HCEC 1CT (cell line): Measurements from ENCODE around the gene IQSEC1.

Source experiments
- DNase-seq: peaks from one replicate; pipeline ENCODE4 v3.0.0-alpha.2; 2017

The IQSEC1 gene

DNA sequence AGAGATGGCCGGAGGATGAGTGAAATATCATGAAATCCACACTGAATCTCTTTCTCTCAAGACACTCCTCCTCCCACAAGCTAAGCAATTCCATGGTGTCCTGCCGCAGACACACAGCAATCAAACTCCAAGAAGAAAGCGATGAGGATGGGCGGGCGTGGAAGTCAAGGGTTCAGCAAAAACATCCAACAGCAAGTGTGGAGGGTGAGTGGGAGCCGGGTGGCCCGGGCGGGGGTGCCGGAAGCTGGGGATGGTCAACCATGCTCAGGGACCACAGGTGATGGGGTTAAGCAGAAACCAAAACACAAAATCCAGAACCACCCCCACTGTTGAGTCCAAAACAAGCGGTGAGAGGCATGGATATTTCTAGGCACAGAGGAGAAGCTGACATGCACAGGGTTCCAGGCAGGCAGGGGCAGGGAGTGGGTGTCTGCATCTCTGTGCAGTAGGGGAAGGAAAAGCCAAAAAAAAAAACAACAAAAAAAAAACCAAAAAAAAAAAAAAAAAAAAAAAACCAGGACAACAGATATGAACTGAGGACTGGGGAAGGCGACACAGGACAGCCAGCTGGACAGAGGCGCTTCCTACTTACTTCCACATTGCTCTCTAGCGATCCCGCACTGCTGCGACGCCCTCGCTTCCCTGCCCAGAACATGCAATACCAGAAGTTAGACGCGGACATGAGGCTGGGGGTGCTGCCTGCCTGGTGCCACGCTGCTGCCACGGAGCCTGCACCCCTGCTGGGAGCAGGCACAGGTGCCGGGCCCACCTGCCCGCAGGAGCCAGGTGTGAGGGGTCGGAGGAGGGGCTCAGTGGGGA is 170.8 kb downstream of the IQSEC1 start:
- DNase-seq = no peak

DNA sequence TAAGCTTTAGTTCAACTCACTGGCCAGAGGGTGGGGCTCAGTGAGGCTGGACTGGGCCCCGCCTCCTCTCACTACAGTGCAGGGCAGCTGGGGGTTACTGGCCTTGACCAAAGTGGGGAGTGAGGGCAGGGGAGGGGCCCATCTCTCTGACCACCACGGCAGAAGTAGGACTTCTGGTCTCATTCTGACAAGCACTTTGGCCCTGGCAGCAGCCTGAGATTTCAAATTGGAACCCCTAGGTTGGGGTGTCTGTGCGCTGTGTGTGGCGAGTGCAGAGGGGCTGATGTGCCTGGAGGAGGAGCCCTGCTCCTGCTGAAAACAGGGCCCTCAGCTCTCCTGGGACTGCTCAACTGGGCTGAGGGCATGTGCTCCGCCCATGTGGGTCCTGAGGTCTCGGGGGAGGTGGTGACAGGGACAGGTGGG is 171.6 kb downstream of the IQSEC1 start:
- DNase-seq = no peak

DNA sequence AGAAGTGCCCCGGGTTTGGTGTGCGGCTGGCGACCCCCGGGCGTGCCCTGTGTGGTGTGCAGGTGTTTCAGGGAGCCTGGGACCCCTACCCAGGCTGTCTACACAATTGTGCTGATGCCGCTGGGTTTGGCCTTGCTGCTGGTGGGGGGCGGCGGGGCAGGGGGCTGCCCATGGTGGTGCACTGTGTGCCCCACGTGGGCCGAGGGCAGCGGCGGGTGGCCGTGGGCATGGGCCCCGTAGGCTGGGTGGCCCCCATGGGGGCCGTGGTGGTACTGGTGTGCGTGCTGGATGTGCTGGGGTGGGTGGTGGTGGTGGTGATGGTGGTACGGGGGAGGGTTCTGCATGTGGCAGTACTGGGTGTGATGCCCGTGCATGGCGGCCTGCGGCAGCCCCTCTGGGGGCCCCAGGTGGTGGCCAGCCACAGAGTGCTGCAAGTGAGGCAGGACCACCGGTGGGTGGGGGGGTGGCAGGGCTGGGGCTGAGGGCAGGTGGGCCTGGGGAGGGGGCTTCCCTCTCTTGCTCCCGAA is 172.3 kb downstream of the IQSEC1 start:
- no peak for DNase-seq

GRCh38 chr3:12898965-12899755 is 174.1 kb downstream of the IQSEC1 start:
- no peak for DNase-seq

GRCh38 chr3:12898290-12898964 is 174.8 kb downstream of the IQSEC1 start:
- no peak for DNase-seq

- DNase-seq = no peak
Measured at GRCh38 chr3:12897381-12898289, 175.6 kb downstream of the IQSEC1 start.

GRCh38 chr3:12896063-12896985 is 176.9 kb downstream of the IQSEC1 start:
- no peak for DNase-seq

DNA sequence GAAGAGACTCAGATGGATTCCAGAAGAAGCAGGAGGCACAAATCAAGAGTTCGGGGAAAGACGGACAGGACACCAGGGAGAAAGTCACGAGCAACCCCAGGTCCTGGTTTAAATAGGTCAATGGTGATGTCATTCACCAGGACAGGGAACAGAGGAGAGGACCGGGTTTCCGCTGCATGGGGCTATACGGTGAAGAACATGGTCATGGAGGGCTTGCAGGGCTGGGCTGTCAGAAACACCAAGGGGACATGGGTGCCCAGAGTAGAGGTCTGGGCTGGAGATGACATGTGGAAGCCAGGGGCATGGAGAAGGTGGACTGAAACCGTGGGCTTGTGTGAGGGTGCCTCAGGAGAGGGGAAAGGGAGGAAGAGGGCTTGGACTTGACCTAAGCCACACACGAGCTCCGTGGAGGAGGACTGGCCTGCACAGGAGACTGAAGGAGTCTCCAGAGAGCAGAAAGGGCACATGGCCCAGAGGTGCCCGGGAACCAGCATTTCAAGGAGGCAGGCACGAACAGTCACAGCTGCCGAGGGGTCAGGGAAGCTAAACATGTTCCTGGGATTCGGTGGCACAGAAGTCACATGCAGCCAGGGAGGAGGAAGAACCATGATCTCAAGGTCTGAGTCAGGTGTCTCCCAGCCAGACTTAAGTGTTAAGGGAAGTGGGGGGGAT is 177.7 kb downstream of the IQSEC1 start:
- DNase-seq = no peak

GRCh38 chr3:12894629-12895028 is 178.6 kb downstream of the IQSEC1 start:
- no peak for DNase-seq

- no peak for DNase-seq
Measured at GRCh38 chr3:12893852-12894251, 179.4 kb downstream of the IQSEC1 start.

- no peak for DNase-seq
Measured at GRCh38 chr3:12893247-12893646, 180.0 kb downstream of the IQSEC1 start.

GRCh38 chr3:12892840-12893189 is 180.4 kb downstream of the IQSEC1 start:
- DNase-seq = no peak

DNA sequence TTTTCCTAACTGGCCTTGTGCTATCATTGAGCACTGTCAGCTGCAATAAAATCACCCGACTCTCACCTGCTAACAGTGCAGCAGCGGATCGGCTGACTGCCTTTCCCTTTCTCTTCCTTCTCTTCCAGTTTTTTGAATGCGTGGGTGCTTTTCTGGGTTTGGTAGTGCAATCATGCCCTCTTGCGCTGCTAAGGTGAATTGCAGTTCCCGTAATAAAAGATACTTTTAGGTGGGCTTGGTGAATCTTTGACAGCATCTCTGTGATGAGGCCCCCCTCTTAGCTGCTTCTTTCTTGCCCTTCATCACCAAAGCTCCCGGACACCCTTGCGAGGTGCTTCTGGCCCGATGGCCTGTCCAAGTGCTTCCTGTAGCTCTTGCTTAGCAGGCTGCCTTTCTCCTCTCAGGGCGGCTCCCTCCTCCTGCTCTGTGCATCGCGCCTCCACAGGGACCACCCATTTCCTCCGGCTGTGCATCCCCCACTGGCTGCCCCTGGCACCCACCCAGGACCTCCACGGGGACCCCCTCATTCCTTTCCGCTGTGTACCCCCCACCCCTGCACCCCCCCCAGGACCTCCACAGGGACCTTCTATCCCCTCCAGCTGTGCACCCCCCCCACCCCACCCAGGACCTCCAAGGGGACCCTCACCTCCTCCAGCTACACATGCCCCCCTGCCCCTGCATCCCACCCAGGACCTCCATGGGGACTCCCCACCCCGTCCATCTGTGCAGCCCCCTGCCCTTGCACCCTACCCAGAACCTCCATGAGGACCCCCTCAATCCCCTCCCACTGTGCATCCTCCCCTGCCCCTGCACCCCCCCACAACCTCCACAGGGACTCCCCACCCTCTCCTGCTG is 181.0 kb downstream of the IQSEC1 start:
- peak; percentile 57 for DNase-seq

DNA sequence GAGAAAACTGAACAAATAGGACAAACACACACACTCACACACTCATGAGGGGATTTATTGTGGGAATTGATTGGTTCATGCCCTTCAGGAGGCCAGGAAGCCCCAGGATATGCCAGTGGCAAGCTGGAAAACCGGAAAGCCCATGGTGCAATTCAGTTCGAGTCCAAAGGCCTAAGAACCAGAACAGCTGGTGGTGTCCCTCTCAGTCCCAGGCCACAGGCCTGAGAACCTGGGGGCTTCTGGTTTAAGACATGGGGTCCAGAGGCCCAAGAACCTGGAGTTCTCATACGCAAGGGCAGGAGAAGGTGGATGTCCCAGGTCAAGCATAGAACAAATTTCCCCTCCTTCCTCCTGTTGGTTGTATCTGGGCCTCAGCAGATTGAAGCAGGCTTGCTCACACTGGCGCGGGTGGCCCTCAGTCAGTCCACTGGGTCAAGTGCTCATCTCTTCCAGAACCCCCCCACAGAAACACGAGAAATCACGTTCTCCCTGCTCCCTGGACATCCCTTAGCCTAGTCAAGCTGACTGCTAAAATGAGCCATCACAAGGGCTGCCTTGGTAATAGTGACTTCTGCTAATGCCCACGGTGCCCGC is 181.7 kb downstream of the IQSEC1 start:
- no peak for DNase-seq

- no peak for DNase-seq
Measured at GRCh38 chr3:12890610-12891390, 182.4 kb downstream of the IQSEC1 start.

DNA sequence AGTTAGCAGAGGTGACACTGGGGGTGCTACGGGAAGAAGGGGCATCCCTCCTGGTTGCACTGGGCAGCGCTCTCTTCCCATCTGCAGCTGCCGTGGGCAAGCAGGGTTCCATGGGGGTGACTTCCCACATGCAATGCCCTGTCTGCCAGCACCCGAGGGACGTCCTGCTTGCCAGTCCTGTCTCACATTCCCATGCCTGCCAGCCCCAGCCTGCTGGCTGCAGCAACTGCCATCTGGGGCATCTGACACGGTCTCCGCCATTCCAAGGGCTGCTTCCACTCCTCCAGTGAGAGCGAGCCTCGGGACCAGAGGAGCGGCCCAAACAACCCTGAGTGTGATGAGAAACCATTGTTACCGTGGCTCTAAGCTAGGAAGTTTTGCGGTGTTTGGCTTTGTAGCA is 186.5 kb downstream of the IQSEC1 start:
- no peak for DNase-seq

GRCh38 chr3:12886106-12886679 is 187.0 kb downstream of the IQSEC1 start:
- DNase-seq = no peak

DNA sequence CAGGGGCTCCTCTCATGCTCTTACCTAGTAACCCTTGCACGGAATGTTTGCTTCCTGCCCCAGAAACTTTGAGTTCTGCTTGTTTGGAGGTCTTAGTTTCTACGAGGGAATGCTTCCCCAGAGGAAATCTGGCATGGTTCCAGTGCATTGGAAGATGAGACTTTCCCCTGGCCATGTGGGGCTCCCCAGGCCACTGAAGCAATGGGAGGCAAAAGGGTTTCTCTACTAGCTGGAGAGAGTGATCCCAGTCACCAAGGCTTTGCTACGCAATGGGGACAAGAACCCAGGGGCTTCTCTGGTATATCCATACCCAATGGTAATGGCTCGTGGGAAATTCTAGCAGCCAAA is 187.7 kb downstream of the IQSEC1 start:
- no peak for DNase-seq
